ENCODE results near the gene RENBP.
A peak's percentile ranks its signal among the peaks of the same experiment; 100 is the strongest.

Gene RENBP

DNA sequence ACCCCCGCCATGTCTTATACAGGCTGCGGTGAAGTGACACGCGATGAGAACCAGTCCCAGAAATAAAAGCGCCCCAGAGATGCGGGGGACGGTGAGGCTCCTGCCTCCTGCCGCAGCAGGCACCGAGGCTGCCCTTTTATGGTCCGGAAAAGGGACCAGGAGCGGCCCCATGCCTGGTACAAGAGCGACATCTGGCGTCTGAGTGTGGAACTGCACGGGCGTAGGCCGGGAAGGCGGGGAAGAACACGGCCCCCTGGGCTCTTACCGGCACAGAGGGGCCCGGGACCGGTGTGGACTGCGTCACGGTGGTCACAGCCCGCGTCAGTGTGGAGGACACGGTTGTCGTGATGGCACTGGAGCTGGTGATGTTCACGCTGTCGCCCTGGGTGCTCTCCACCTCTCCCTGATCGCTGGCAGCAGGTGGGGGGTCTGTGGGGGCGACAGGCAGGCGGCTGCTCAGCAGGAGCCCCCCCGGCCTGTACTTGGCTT is 8.9 kb upstream of the RENBP start:
- peak; percentile 83 for DNase-seq

DNA sequence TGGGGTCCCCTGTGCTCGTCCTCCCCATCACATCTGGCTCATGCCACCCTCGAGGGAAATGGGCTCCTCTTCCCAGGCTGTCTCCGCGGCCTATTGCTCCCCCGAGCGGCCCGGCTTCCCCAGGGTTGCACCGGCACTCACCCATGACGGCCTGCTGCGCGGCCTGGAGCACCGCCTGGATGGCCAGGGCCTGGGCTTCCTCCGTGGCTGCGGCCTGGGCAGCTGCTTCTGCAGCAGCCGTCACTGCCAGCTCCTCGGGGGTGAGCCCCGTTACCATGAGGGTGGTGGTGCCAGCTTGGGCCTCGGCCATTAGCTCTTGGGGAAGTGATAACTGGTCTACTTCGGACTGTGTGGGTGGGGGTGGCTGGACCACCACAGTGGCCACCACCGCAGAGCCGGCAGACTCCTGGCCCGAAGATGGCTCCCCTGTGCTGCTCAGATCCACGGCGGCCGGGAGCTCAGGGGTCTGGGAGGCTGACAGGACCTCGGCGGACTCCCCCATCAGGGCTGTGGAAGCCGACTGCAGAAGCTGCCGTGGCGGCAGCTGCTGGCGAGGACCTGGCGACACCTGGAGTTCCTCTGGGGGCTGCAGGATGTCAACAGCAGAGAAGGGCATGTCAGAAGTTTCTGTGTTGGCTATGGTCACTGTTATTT is 8.1 kb upstream of the RENBP start:
- no peak for DNase-seq

DNA sequence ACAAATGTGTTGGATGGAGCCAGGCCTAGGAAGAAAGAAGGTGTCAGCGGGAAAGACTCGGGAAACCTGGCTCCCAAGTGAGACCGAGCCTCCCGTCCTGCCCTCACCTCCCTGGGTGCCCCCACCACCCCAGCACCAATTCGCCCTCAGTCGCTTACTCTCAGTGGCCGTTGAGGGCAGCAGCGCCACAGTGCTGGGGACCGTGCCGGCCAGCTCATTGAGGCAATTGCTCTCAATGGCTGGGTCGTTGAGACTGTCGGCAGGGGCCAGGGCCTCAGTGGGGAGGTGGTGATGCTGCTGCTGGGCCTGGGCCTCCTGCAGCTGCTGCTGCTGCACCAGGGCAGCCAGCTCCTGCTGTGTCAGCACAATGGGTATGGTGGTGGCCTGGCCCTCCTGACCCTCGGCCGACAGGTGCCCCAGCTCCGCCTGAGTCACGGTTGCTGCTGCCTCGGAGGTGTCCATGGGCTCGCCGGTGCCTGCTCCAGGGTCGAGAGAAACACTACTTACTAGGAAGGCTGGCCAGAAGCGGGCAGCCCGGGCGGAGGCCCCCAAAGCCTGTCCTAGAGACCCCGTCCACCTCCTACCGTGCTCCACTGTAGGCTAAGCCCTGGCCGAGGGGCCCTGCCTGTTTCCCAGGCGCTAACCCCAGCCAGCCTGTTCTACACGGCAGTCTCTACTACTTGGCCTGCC is 7.4 kb upstream of the RENBP start:
- no peak for DNase-seq

DNA sequence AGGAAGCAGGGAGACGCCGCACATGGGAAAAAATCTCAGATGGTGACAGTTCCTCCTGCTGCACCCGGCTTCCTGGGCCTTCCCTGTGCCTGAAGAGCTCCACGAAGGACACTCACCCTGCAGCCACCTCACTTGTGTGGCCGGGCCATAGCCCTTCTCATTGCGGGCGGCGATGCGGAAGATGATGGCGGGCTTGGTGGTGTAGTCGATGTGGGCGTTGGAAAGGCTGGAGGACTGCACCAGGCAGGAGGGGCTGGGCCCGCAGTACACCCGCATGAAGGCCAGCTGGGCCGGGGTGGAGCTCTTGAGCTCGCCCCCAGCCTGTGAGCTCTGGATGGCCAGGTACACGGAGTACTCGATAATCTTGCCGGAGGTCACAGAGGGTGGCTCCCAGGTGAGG is 5.7 kb upstream of the RENBP start:
- no peak for DNase-seq

DNA sequence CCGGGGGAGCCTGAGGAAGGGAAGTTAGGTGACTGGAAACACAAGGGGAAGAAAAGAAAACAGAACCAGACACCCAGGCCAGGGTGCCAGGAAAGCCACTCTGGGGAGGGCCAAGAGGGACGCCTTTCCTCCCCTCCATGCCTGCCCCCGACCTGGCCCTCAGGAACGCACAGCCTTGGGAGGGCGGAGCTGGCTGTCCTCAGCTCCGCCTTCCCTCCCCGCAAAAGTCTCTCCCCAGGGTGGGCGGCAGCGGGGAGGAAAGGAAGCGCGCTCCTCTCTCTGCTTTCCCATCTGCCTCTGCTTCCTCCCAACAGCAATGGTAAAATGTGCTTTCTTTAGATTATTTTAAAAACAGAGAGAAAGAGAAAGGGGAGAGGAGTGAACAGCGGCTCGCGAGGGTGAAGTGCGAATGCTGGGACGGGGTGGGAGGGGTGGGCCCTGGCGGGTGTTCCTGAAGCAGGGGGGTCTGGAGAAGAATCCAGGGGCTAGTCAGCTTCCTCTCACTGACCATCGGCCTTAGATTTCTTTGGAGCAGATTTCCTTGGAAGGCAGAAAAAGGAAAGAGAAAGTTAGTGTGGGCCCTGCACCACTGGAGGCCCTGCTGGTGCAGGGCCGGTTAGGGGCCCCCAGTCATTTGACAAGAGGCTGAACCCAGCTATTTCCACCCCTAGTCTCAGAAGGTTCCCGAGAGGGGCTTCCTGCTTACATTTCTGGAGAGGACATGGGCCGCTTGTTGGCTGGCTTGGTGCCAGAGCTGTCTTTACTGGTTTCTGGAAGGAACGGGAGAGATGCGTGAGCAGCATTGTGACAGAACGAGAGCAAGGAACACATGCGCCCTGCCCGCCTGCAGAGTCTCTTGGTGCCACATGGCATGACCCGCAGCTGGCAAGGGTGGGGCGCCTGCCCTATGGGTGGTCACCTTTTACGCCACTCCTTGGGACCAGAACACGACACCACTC is 4.7 kb upstream of the RENBP start:
- no peak for DNase-seq

DNA sequence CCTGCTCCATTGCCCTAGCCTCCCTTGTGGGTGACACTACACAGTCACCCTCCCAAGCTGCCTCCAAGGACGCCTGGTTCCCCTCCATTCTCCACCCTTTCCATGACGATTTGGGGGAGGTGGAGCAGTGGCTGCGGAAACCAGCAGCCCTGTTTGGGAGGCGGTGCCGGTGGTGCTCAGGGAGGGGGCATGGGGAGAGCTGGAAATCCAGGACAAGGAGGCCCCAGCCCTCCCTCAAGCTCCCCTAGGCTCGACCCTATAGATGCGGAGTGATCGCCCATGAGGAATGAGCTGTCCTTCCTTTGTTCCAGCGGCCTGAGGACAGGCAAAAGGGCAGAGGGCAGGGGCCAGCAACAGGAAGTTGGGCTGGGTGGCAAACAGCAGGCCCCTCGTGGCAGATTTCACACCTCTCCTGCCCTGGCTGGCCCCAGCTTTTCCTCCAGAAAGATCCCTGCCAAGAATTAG is 3.6 kb upstream of the RENBP start:
- DNase-seq, result no peak

DNA sequence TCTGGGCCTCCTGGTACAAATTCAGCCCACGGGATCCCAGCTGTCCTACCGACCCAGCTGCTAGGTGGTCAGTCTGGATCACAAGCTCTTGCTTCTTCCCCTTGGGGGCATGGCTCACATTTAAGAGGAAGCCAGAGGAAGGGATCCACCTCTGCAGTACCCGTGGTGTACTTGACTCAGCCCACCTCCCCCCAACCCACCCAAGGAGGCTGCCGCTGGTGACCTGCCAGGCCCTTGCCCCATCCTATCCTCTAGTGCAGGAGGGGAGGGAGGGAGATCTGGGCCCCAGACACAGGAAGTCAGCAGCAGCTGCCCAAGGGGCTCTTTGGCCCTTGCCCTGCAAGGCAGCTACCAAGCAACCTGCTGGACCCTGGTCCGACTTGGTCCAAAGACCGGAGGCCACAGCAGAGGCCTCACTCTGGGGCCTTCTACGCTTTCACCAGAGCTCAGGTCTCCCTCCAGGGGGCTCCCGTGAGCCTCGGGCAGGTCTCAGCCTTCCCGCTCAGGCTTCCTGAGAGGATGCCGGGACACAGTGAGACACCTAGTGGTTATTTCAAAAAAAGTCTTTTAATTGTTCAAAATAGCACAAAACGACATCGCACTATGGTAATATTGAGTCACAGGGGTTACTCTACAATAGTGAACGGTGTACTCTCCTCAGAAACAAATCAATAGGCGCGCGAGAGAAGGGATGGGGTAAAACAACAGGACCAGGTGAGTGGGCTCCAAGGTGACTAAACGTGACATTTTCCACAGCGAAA is 2.7 kb upstream of the RENBP start:
- peak; percentile 78 for DNase-seq

DNA sequence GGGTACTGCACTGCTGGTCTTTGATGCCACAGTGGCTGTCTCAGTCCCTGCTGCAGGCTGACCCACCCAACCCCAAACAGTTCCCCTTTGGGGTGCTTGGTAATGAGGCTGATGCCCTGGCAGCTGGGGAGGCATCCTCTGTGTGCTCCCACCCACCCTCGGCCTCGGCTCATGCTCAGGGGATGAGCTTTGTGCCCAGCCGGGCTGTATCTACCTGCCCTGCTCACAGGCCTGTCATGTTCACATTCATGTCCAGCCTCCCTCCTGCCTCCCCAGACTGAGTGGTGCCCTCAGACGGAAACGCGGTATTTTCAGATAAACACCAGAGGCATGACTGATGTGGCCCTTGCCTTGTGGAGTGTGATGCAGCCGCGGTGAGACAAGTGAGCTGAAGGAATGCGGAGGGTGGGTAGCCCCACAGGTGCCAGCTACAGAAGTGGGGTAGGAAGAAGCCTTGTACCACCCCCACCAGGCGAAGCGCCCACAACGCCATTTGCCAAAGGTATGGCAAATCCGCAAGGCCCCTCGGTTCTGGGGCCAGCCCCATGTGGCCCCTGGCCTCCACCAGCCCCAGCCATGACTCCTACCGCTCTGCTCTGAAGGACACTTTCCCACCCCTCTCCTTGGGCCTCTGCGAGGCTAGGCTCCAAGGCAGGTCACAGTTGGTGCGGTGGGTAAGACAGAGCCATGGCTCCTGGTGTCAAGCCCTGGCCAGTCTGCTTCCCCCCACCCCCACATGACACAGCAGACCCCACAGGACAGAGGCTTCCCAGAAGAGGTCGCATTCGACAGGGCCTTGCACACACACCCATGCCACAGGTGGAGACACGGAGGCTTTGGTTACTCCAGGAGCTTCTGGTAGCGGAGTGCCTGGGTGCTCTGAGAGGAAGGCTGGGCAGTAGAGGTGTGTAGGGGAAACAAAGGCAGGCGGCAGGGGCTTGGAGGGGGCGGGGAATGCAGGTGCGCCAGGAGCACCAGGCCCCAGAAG is 1.8 kb upstream of the RENBP start:
- no peak for DNase-seq

DNA sequence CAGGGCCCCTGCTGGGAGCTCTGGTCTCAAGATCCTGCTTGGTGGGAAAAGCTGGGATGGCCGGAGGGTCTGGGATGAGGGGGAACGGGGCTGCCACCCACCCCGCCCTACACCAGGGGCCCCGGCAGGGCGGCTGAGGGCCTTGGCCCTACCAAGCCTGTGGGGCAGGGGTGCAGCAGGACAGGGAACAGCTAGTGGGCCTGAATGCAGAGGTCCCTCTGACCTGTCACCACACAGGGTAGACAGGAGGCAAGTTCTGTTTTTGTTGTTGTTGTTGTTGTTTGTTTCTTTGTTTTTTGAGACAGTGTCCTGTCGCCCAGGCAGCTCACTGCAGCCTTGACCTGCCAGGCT is 332 bp upstream of the RENBP start:
- no peak for DNase-seq

DNA sequence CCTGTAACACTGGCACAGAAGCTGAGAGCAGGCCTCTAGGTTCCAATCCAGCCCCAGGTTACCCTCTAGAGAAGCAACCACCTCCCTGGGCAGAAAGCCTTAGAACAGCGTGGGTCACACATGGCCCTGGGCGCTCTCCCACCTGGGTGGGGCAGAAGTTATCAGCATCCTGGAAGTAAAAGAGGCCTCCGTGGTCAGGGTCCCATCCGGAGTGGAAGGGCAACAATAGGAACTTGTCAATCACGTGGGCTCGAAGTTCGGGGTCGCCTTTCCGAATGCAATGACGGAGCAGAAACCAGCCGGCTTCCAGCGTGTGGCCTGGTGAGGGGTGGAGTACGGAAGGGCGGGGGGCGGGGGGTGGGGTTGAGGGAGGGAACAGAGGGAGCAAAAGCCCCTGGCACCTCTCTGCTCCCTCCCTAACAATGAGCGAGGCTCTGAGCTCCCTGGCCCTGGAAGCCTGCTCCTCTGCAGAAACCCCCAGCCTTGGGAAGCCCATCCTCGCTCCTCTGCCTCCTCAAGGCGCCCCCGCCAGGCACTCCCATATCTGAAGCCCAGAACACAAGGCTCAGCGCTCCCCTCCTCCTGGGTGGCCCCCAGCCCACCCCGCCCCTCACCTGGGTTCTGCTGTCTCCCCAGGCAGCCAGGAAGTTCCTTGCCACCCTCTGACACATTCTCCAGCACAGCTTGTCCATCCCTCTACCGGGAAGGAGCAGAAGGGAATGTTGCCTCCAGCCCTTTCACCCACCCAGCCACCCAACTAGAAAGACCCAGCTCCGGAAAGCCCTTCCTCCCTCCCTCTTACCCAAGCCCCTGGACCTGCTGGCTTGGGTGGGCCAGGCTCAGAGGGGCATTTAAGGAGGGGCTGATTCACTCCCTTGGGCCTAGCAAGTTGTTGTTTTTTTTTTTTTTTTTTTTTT is 2.8 kb downstream of the RENBP start:
- DNase-seq, result no peak

DNA sequence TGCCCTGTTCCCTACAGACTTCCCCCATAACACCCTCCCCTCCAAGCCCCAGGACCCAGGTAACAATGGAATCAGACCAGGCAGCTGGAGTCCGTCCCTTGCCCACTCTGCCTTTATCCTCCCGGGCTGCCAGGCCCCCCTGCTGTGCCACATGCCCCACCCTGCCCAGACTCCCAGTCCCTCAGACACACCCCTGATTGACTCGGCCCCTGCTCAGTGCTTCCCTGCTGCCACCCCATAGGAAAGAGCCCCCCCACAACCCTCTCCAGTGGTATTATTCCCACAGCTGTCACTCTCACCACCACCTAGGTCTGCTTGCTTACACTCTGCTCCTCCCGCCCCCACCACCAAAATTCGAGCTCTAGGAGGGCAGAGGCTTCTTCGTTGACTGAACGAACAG is 4.9 kb downstream of the RENBP start:
- DNase-seq, result no peak

DNA sequence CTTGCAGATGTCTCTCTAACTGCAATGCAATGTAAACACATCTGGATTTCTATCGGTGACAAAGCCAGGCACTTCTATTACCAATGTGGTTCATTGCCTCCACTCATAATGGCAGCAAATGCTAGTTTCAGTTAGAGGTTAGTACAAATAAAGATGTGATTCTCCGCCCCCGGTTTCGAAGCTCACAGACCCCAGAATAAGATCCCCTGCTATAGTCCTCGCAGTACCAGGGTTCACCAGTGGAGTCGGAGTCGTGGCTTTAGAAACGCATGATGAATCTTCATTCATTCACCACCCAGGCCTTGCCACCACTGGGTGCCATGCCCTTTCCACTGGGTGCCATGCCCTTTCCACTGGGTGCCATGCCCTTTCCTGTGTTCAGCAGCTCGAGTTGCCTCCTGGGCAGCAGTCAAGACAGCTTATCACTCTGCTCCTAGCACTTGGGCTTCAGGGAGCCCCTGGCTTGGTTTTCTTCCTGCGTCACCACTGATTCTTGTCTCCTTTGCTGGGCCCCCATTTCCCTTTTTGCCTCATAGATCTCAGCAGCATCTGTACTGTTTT is 6.1 kb downstream of the RENBP start:
- DNase-seq, result no peak

DNA sequence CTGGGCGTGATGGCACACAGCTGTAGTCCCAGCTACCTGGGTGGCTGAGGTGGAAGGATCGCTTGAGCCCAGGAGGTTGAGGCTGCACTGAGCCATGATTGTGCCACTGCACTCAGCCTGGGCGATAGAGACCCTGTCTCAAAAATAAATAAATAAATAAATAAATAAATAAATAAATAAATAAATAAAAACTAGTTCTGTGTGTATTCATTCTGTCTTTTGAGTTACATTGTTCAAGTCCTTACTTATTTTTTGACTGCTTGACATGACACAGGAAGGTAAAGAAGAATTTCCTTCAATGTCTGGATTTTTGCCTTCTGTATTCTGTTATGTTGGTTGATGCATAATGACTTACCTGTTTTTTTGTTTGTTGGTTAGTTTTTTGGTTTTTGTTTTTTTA is 7.4 kb downstream of the RENBP start:
- DNase-seq, result no peak

DNA sequence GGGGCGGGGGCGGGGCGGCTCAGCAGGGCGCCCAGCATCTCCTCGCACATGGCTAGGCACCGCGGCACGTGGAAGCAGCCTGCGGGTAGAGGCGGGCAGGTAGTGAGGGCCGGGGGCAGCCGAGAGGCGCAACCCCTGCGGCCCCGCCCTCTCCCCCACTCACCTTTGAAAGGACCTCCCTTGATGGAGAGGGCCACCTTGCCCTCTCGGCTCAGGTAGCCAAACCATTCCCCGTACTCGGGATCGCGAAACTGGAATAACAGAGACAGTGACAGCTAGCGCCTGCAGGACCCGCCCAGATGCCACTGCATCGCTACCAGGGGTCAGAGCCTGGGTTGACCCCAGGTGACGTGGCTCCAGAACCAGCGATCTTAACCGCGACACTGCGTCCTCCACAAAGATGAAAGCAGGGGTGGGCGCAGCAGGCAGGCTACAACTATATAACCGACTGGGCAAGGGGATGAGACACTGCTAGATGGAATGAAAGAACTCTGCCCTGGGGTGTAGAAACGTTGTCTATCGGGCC is 9.1 kb downstream of the RENBP start:
- DNase-seq, result no peak

DNA sequence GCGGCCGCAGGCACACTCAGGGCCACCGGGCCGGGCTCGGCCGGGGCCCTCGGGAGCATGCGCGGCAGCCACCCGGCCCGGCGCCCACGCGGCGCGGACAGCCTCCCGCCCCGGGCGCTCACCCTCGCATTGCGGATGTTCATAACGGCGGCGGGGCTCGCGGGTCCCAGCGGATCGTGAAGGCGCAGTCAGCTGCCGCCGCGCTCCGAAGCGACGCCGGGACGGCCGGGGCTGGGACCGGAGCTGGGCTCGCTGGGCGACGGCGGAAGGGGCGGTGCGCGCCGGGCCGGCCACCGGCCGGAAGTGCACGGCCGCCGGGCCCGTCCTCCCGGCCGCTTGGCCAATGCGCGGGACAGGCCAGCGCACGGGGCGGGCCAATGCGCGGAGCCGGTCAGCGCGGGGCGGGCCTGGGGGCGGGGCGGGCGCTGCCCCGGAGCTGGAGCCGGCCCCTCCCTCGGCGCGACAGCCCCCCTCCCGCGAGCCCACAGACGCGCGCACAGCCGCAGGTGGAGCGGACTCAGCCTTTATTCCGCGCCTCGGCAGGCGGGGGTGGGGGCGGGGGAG is 9.6 kb downstream of the RENBP start, which contains the start of gene NAA10:
Gene NAA10 (minus strand): TSS at position 276 of the 564 bp plus-strand sequence. CDS start 133 bp downstream, at position 143.
- DNase-seq, result peak; percentile 65

DNA sequence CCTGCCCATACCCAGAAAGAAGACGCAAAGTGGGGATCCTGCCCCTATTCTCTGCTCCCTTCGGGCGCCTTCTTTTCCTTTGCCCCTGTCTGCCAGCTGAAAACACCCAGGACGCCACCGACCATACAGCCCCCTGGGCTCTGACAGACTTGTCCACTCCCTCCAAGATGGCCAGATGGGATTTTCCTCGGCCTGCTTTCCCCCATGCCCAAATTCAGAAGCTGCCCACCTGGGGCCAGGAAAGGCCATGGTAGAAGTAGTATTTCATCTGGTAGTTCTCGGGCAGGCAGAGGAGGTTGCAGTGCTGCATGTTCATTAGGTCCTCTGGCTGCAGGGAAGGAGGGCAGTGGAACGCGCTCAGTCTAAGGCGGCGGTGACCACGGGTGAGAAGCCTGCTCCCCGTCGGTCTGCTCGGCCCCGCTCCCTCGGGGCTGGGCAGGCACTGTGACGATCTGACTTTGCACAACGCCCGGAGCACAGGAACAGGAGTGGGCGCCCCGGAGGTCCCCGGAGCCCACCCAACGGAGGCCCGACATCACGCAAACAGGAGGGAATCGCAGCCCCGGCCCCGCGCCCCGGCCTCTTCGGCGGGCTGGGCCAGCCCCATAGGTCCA is 10.2 kb downstream of the RENBP start:
- DNase-seq, result no peak

DNA sequence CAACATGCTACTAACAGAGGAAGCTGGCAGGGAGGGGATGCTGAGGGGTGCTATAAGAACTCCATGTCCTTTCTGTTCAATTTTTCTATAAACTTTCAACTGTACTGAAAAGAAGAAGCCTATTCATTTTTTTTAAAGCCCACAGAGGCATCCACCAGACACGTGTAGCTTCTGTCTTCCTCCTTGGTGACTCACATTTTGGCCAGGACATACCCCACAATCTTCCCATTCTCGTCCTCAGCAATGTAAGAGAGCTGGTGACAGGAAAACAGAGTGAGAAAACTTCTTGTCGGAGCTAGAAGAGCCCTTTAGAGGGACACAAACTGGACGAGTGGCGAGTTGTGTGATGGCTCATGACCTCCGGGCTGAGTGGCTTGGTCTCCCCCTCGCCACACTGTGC is 10.7 kb downstream of the RENBP start:
- DNase-seq, result no peak

DNA sequence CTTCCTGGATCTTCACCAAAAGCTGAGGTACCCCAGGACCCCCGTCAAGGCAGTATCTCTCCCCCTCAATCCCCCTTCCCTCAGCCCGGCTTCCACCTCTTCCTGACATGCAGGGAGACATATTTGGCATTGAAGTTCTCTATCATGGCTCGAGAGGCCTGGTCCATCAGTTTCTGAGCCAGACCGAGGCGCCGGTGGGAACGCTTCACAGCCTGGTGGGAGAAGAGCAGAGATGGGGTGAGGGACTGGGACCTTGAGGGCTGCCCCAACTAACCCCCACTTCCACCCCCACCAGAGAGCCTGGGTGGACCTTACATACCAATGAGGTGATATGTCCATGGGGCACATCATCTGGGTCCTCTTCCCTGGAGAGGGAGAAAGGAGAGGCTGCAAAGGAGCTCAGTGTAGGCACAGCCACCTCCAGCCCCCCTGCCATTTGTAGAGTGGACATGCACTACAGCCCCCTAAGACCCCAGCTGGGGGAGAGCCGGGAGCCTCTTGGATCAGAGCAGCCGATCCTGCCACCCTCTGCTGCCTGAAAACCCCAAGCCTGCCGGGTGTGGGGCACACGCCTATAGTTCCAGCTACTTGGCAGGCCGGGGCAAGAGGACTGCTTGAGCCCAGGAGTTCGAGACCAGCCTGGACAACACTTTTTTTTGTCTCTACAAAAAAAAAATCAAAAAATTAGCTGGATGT is 12.1 kb downstream of the RENBP start:
- no peak for DNase-seq
